T-helper 2 cell treated with Interferon-gamma antibody and Interleukin-4, amounts not matched to agents 5 μg/mL and 100 μg/mL, for 36 hours (primary cell): Measurements from ENCODE around the gene FBXW11.
A peak's percentile ranks its signal among the peaks of the same experiment; 100 is the strongest.

ENCODE experiments used
- DNase-seq: peaks from one replicate; pipeline ENCODE4 v3.0.0; 2021; ENCODE audit warnings: low spot score
- H3K27ac Mint-ChIP-seq: one replicate; pipeline ENCODE4 v1.8.0; 2021; ENCODE audit warnings: mild to moderate bottlenecking, mixed read lengths
- H3K27me3 Mint-ChIP-seq: one replicate; pipeline ENCODE4 v1.8.0; 2021; ENCODE audit warnings: low read depth, mixed read lengths
- H3K36me3 Mint-ChIP-seq: one replicate; pipeline ENCODE4 v1.8.0; 2021; ENCODE audit warnings: low read depth, mixed read lengths
- H3K4me1 Mint-ChIP-seq: one replicate; pipeline ENCODE4 v1.8.0; 2021; ENCODE audit warnings: low read depth, mixed read lengths
- H3K4me3 Mint-ChIP-seq: one replicate; pipeline ENCODE4 v1.8.0; 2022; ENCODE audit warnings: mild to moderate bottlenecking, moderate library complexity, mixed read lengths
- H3K9me3 Mint-ChIP-seq: one replicate; pipeline ENCODE4 v1.8.0; 2021; ENCODE audit warnings: mixed read lengths

FBXW11 gene

GRCh38 chr5:171968531-171968930 is 37.9 kb downstream of the FBXW11 start:
- H3K4me1 Mint-ChIP-seq: peaks cover 20% of the 10 kb centered on the region
- H3K36me3 Mint-ChIP-seq: peaks cover 12% of the 10 kb centered on the region
- H3K9me3 Mint-ChIP-seq: no peaks in the 10 kb centered on the region
- no peak overlapping the region for H3K27ac Mint-ChIP-seq
- no peak overlapping the region for H3K4me3 Mint-ChIP-seq
- DNase-seq: no peak
- no peaks in the 10 kb centered on the region for H3K27me3 Mint-ChIP-seq

- DNase-seq: no peak
- Mint-ChIP-seq H3K36me3 (peaks cover 9% of the 10 kb centered on the region), H3K4me3 (no peak overlapping the region), H3K27me3 (no peaks in the 10 kb centered on the region), H3K4me1 (peaks cover 26% of the 10 kb centered on the region), H3K9me3 (no peaks in the 10 kb centered on the region), H3K27ac (no peak overlapping the region)
Observed at GRCh38 chr5:171966964-171967363, 39.5 kb downstream of the FBXW11 start.

GRCh38 chr5:171966270-171966669 is 40.2 kb downstream of the FBXW11 start:
- DNase-seq: no peak
- Mint-ChIP-seq H3K9me3 (no peaks in the 10 kb centered on the region), H3K27me3 (no peaks in the 10 kb centered on the region), H3K4me1 (peaks cover 27% of the 10 kb centered on the region), H3K27ac (no peak overlapping the region), H3K4me3 (no peak overlapping the region), H3K36me3 (peaks cover 9% of the 10 kb centered on the region)

GRCh38 chr5:171965745-171966144 is 40.7 kb downstream of the FBXW11 start:
- Mint-ChIP-seq H3K9me3 (no peaks in the 10 kb centered on the region), H3K4me3 (no peak overlapping the region), H3K36me3 (peaks cover 5% of the 10 kb centered on the region), H3K27ac (no peak overlapping the region), H3K4me1 (peaks cover 32% of the 10 kb centered on the region), H3K27me3 (no peaks in the 10 kb centered on the region)
- peak; percentile 18 for DNase-seq

- Mint-ChIP-seq H3K4me3 (no peak overlapping the region), H3K27me3 (no peaks in the 10 kb centered on the region), H3K27ac (no peak overlapping the region), H3K36me3 (peaks cover 4% of the 10 kb centered on the region), H3K9me3 (no peaks in the 10 kb centered on the region), H3K4me1 (peaks cover 33% of the 10 kb centered on the region)
- DNase-seq: no peak
Observed at GRCh38 chr5:171963416-171963815, 43.0 kb downstream of the FBXW11 start.

GRCh38 chr5:171961117-171961516 is 45.3 kb downstream of the FBXW11 start:
- H3K27me3 Mint-ChIP-seq: no peaks in the 10 kb centered on the region
- H3K9me3 Mint-ChIP-seq: no peaks in the 10 kb centered on the region
- H3K27ac Mint-ChIP-seq: no peak overlapping the region
- peaks cover 4% of the 10 kb centered on the region for H3K36me3 Mint-ChIP-seq
- H3K4me1 Mint-ChIP-seq: peaks cover 35% of the 10 kb centered on the region
- no peak overlapping the region for H3K4me3 Mint-ChIP-seq
- peak; percentile 64 for DNase-seq

GRCh38 chr5:171957591-171958251 is 48.7 kb downstream of the FBXW11 start:
- peak overlapping the region; percentile 50 for H3K4me3 Mint-ChIP-seq
- H3K36me3 Mint-ChIP-seq: no peaks in the 10 kb centered on the region
- H3K27me3 Mint-ChIP-seq: no peaks in the 10 kb centered on the region
- peak; percentile 77 for DNase-seq
- no peaks in the 10 kb centered on the region for H3K9me3 Mint-ChIP-seq
- peak overlapping the region; percentile 64 for H3K27ac Mint-ChIP-seq
- peaks cover 26% of the 10 kb centered on the region for H3K4me1 Mint-ChIP-seq

- peak overlapping the region; percentile 50 for H3K4me3 Mint-ChIP-seq
- H3K27me3 Mint-ChIP-seq: no peaks in the 10 kb centered on the region
- H3K27ac Mint-ChIP-seq: peak overlapping the region; percentile 64
- peaks cover 25% of the 10 kb centered on the region for H3K4me1 Mint-ChIP-seq
- DNase-seq: no peak
- no peaks in the 10 kb centered on the region for H3K36me3 Mint-ChIP-seq
- no peaks in the 10 kb centered on the region for H3K9me3 Mint-ChIP-seq
Observed at GRCh38 chr5:171956887-171957495, 49.4 kb downstream of the FBXW11 start.

- peaks cover 24% of the 10 kb centered on the region for H3K4me1 Mint-ChIP-seq
- H3K9me3 Mint-ChIP-seq: no peaks in the 10 kb centered on the region
- no peak for DNase-seq
- H3K27ac Mint-ChIP-seq: no peak overlapping the region
- no peaks in the 10 kb centered on the region for H3K27me3 Mint-ChIP-seq
- H3K36me3 Mint-ChIP-seq: no peaks in the 10 kb centered on the region
- H3K4me3 Mint-ChIP-seq: no peak overlapping the region
Observed at GRCh38 chr5:171956314-171956713, 50.1 kb downstream of the FBXW11 start.

GRCh38 chr5:171955761-171956160 is 50.7 kb downstream of the FBXW11 start:
- no peak overlapping the region for H3K4me3 Mint-ChIP-seq
- no peaks in the 10 kb centered on the region for H3K9me3 Mint-ChIP-seq
- no peak overlapping the region for H3K27ac Mint-ChIP-seq
- peaks cover 19% of the 10 kb centered on the region for H3K4me1 Mint-ChIP-seq
- H3K36me3 Mint-ChIP-seq: no peaks in the 10 kb centered on the region
- H3K27me3 Mint-ChIP-seq: no peaks in the 10 kb centered on the region
- no peak for DNase-seq

- Mint-ChIP-seq H3K27me3 (no peaks in the 10 kb centered on the region), H3K27ac (no peak overlapping the region), H3K4me1 (peaks cover 19% of the 10 kb centered on the region), H3K36me3 (no peaks in the 10 kb centered on the region), H3K9me3 (no peaks in the 10 kb centered on the region), H3K4me3 (no peak overlapping the region)
- no peak for DNase-seq
Observed at GRCh38 chr5:171954721-171955120, 51.7 kb downstream of the FBXW11 start.

- H3K9me3 Mint-ChIP-seq: no peaks in the 10 kb centered on the region
- H3K27ac Mint-ChIP-seq: no peak overlapping the region
- no peaks in the 10 kb centered on the region for H3K36me3 Mint-ChIP-seq
- no peak for DNase-seq
- peaks cover 19% of the 10 kb centered on the region for H3K4me1 Mint-ChIP-seq
- H3K4me3 Mint-ChIP-seq: no peak overlapping the region
- no peaks in the 10 kb centered on the region for H3K27me3 Mint-ChIP-seq
Observed at GRCh38 chr5:171953860-171954701, 52.4 kb downstream of the FBXW11 start.

GRCh38 chr5:171952021-171952420 is 54.4 kb downstream of the FBXW11 start:
- H3K9me3 Mint-ChIP-seq: no peaks in the 10 kb centered on the region
- no peak for DNase-seq
- no peaks in the 10 kb centered on the region for H3K27me3 Mint-ChIP-seq
- peaks cover under 1% of the 10 kb centered on the region for H3K4me1 Mint-ChIP-seq
- H3K36me3 Mint-ChIP-seq: no peaks in the 10 kb centered on the region
- H3K27ac Mint-ChIP-seq: no peak overlapping the region
- no peak overlapping the region for H3K4me3 Mint-ChIP-seq

GRCh38 chr5:171951218-171951617 is 55.2 kb downstream of the FBXW11 start:
- Mint-ChIP-seq H3K4me1 (no peaks in the 10 kb centered on the region), H3K4me3 (no peak overlapping the region), H3K27me3 (no peaks in the 10 kb centered on the region), H3K9me3 (no peaks in the 10 kb centered on the region), H3K36me3 (no peaks in the 10 kb centered on the region), H3K27ac (no peak overlapping the region)
- DNase-seq: no peak
